Thoracic aorta (tissue), 2 donors: Measurements from ENCODE around the gene IRF1. TPM values are rescaled to one million over a fixed set of nuclear protein-coding genes. Genes with fewer than 3 reads are reported as not detected.

ENCODE experiments used
- ATAC-seq: fragments of 150-250 bp; one replicate; pipeline ENCODE4 v1.8.0; 2017; ENCODE audit warnings: low read depth; ENCODE audit not compliant: insufficient number of reproducible peaks, low FRiP score
- DNase-seq: peaks from one replicate; pipeline ENCODE4 v3.0.0-alpha.2; 2020; ENCODE audit warnings: low spot score
- H3K27ac ChIP-seq, 2 donors: fragments of 200-600 bp; sonication (generic); 1 replicate in 1 of 2; 2 replicates in 1 of 2; pipeline ENCODE4 v1.5.1; 2016; ENCODE audit warnings: mild to moderate bottlenecking in 2 of 2, moderate library complexity in 2 of 2
- H3K27me3 ChIP-seq: fragments of 200-600 bp; sonication (generic); replicated peaks from 2 replicates; pipeline ENCODE4 v1.6.0; 2016; ENCODE audit warnings: mild to moderate bottlenecking; ENCODE audit not compliant: insufficient read depth
- H3K36me3 ChIP-seq: fragments of 200-600 bp; sonication (generic); one replicate; pipeline ENCODE4 v1.5.1; 2016
- H3K4me1 ChIP-seq, 2 donors: fragments of 200-600 bp; sonication (generic); 1 replicate in 1 of 2; 2 replicates in 1 of 2; pipeline versions ENCODE4 v1.5.1 to v1.6.0; 2016; ENCODE audit warnings: low read depth in 2 of 2, mild to moderate bottlenecking in 1 of 2; ENCODE audit not compliant: control insufficient read depth in 1 of 2
- H3K4me3 ChIP-seq: fragments of 200-600 bp; sonication (generic); 2 replicates; pipeline ENCODE4 v1.5.1; 2016; ENCODE audit warnings: mild to moderate bottlenecking
- H3K9me3 ChIP-seq: fragments of 200-600 bp; sonication (generic); 2 replicates; pipeline ENCODE4 v1.5.1; 2016
- CTCF ChIP-seq: fragments of 200-600 bp; sonication (generic); IDR thresholded peaks from one replicate; pipeline ENCODE4 v1.5.1; 2019; ENCODE audit warnings: antibody characterized with exemption
- total RNA-seq, 2 donors: library from RNA; depleted of rRNA; stranded (reverse); fragments of >200 nt; gene quantifications; one replicate each; pipeline versions ENCODE4 v1.1.0 to v1.2.3, GENCODE V29; 2016

Gene IRF1
- total RNA-seq, 2 donors from 2014 or later = 31.3 to 57.7 TPM

- peaks cover 11 to 27% of the 10 kb centered on the region in 2 donors for H3K4me1 ChIP-seq
- no peak overlapping the region for H3K27ac ChIP-seq
- no peak for ATAC-seq
Measured at GRCh38 chr5:132503244-132503643, 12.7 kb upstream of the IRF1 start.

GRCh38 chr5:132501961-132502931 is 11.7 kb upstream of the IRF1 start:
- TF ChIP-seq CTCF = no peak
- no peak for DNase-seq
- Histone ChIP-seq H3K27me3 (no peaks in the 10 kb centered on the region), H3K9me3 (no peaks in the 10 kb centered on the region), H3K36me3 (no peaks in the 10 kb centered on the region), H3K4me1 (peaks cover 20 to 37% of the 10 kb centered on the region in 2 donors), H3K27ac (no peak overlapping the region), H3K4me3 (no peak overlapping the region)
- ATAC-seq = no peak

More at GRCh38 chr5:132503244-132503643, 12.7 kb upstream of the IRF1 start:
- TF ChIP-seq CTCF = no peak
- Histone ChIP-seq H3K36me3 (no peaks in the 10 kb centered on the region), H3K27me3 (no peaks in the 10 kb centered on the region), H3K4me3 (no peak overlapping the region), H3K9me3 (no peaks in the 10 kb centered on the region)
- DNase-seq = no peak

GRCh38 chr5:132501629-132501956 is 11.0 kb upstream of the IRF1 start:
- Histone ChIP-seq H3K4me3 (no peak overlapping the region), H3K36me3 (no peaks in the 10 kb centered on the region), H3K9me3 (no peaks in the 10 kb centered on the region), H3K27ac (no peak overlapping the region), H3K27me3 (no peaks in the 10 kb centered on the region), H3K4me1 (peaks cover 22 to 39% of the 10 kb centered on the region in 2 donors)
- ATAC-seq = no peak
- DNase-seq = no peak
- no peak for TF ChIP-seq CTCF

- peak overlapping the region in 1 of 2 donors; percentile 8 for H3K27ac ChIP-seq
- TF ChIP-seq CTCF = peak; percentile 84
- no peak overlapping the region for H3K4me3 ChIP-seq
- H3K4me1 ChIP-seq = peaks cover 18 to 38% of the 10 kb centered on the region in 2 donors
- H3K9me3 ChIP-seq = no peaks in the 10 kb centered on the region
- no peaks in the 10 kb centered on the region for H3K27me3 ChIP-seq
- no peak for DNase-seq
- ATAC-seq = no peak
- no peaks in the 10 kb centered on the region for H3K36me3 ChIP-seq
Measured at GRCh38 chr5:132500931-132501628, 10.5 kb upstream of the IRF1 start.

GRCh38 chr5:132500244-132500930 is 9.8 kb upstream of the IRF1 start:
- Histone ChIP-seq H3K9me3 (no peaks in the 10 kb centered on the region), H3K27me3 (no peaks in the 10 kb centered on the region), H3K36me3 (no peaks in the 10 kb centered on the region), H3K4me3 (no peak overlapping the region), H3K27ac (peak overlapping the region in 1 of 2 donors; percentile 8), H3K4me1 (peaks cover 14 to 34% of the 10 kb centered on the region in 2 donors)
- no peak for TF ChIP-seq CTCF
- DNase-seq = no peak
- ATAC-seq = no peak
